ENCODE measurements around the gene MAP2K2.
A peak's percentile ranks its signal among the peaks of the same experiment; 100 is the strongest.
"Not testable (repeated sequence)": the region's sequence is repeated elsewhere in the genome, so short reads cannot be mapped to it uniquely, and the experiment has no call there.

The MAP2K2 gene

GRCh38 chr19:4130744-4131438 lies 7.0 kb upstream of the MAP2K2 start:
- DNase-seq, result peak; percentile 3

DNA sequence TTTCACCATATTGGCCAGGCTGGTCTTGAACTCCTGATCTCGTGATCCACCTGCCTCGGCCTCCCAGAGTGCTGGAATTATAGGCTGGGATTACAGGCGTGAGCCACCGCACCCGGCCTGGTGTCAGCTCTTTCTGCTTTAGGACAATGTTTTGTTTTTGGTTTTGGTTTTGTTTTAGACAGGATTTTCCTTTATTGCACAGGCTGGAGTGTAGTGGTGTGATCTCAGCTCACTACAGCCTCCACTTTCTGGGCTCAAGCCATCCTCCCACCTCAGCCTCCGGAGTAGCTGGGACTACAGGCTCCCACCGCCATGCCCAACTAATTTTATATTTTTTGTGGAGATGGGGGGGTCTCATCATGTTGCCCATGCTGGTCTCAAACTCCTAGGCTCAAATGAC lies 5.1 kb upstream of the MAP2K2 start:
- not testable (repeated sequence) for DNase-seq

- DNase-seq, result not testable (repeated sequence)
Observed at GRCh38 chr19:4127322-4127721, 3.4 kb upstream of the MAP2K2 start.

DNA sequence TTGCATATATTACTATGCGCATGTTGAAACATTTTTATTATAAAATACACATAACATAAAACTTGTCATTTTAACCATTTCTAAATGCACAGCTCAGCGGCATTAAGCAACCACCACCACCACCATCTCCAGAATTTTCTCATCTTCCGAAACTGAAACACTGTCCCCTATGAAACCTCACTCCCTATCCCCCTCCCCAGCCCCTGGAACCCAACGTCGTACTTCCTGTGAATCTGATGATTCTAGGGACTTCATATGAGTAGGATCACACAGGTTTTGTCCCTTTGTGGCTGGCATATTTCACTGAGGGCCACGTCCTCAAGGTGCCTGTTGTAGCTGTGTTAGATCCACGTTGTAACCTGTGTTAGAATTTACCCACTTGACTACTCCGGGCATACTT lies 716 bp upstream of the MAP2K2 start:
- DNase-seq, result peak; percentile 11

- no peak for DNase-seq
Observed at GRCh38 chr19:4122480-4122879, 1.4 kb downstream of the MAP2K2 start.

DNA sequence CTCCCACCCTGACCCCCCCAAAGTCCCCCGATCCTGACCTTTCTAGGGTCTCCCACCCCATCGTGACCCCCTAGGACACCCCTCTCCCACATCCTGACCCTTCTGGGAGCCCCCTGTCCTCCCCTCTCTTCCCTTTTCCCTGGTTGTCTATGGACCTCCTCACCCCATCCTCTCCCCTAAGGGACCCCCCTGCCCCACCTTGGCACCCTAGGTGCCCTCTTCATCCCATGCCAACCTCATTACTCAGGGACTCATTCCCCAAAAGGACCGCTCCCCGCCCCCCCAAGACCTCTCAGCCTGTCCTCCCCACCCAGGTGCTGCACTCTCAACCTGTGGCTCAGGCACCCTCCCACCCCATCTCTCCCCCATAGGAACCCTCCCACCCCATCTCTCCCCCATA lies 2.1 kb downstream of the MAP2K2 start:
- DNase-seq, result no peak

GRCh38 chr19:4121273-4121612 lies 2.7 kb downstream of the MAP2K2 start:
- no peak for DNase-seq

GRCh38 chr19:4120559-4121272 lies 3.2 kb downstream of the MAP2K2 start:
- no peak for DNase-seq

- DNase-seq, result no peak
Observed at GRCh38 chr19:4119763-4120162, 4.2 kb downstream of the MAP2K2 start.

DNA sequence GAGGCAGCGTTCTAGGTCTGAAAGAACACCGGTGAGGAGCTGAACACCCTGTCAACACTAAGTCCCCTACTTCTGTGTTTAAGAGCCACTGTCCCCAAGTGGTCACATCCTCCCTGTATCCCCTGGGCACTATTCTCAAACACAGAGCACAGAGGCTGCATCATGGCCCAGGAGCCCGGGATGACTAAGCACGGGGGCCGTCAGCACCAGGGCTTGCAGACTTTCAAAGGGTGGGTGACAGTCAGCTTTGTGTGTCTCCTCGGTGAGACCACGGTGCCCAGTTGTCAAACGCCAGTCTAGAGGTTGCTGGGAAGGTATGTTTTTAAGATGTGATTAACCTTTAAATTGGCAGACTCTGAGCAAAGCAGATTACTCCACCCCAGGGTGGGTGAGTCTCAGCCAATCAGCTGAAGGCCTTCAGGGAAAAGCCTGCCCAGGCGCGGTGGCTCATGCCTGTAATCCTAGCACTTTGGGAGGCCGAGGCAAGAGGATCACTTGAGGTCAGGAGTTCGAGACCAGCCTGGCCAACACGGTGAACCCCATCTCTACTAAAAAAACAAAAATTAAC lies 8.0 kb downstream of the MAP2K2 start:
- no peak for DNase-seq

DNA sequence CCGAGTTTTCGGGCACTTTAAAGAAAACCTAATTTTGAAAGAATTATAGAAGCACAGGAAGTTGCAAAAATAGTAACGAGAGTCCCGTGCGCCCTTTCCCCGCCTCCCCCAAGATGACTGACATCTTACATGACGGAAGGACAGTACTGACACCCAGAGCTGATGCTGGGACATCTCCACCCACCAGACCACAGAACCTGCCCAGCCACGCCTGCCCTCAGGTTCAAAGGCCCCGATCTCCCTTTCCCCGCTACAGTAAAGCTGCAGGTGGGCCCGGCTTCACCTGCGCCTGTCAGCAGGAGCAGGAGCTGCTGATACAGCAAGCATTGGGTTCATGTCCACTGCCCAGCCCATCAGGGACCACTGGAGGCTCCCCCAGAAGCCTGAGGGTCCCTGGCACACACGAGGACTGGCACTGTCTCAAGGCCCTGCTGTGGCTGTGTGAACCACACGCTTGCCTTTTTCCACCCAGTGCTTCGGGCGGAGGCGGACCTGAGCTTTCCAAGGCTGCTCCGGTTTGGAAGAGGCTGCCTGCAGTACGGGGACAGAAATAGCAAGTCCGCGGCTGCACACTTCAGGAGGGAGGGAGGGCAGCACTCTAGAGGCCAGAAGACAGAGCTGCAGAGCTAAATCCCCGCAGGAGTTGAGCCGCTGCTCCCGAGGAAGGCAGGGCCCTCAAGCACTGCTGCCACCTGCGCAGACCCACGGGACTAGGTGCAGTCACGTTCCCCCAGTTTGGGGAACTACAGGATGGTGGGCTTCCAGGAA lies 8.7 kb downstream of the MAP2K2 start:
- no peak for DNase-seq

DNA sequence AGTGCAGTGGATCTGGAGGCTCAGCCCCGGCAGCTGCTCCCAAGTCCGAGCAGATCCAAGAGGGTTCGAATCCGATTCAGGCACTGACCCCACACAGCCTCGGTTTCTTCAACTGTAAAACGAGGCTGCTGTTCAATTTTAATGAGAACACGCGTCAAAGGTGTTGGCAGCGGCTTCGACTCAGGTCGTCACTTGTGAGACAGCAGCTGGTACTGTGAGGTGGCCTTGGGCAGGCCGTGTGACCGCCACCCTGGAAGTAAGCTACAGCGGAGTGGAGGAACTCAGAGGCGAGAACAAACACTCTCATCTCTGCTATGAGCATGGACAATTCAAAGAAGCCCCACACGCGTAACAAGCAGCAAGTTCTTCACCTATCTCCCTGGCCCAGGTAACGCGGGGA lies 9.7 kb downstream of the MAP2K2 start:
- no peak for DNase-seq

- no peak for DNase-seq
Observed at GRCh38 chr19:4113398-4114088, 10.4 kb downstream of the MAP2K2 start.

DNA sequence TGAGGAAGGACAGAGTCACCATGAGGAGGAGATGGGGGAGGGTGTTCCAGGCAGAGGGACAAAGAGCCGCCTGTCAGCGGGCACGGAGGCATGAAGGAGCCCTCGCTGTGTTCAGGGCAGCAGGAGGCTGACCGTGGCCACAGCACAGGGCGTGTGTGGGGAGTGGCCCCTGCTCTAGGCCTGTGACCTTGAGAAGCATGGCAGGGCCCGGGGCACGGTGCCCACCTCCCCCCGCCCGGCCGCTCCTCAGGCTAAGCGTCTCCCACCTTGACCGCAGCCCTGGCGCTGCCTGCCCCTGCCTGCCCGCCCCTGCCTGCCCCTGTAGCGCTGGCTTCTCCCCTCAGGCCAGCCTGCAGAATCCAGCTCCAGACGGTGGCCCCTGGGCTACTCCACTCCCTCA lies 11.6 kb downstream of the MAP2K2 start:
- DNase-seq, result no peak

GRCh38 chr19:4109626-4109945 lies 14.3 kb downstream of the MAP2K2 start:
- no peak for DNase-seq

DNA sequence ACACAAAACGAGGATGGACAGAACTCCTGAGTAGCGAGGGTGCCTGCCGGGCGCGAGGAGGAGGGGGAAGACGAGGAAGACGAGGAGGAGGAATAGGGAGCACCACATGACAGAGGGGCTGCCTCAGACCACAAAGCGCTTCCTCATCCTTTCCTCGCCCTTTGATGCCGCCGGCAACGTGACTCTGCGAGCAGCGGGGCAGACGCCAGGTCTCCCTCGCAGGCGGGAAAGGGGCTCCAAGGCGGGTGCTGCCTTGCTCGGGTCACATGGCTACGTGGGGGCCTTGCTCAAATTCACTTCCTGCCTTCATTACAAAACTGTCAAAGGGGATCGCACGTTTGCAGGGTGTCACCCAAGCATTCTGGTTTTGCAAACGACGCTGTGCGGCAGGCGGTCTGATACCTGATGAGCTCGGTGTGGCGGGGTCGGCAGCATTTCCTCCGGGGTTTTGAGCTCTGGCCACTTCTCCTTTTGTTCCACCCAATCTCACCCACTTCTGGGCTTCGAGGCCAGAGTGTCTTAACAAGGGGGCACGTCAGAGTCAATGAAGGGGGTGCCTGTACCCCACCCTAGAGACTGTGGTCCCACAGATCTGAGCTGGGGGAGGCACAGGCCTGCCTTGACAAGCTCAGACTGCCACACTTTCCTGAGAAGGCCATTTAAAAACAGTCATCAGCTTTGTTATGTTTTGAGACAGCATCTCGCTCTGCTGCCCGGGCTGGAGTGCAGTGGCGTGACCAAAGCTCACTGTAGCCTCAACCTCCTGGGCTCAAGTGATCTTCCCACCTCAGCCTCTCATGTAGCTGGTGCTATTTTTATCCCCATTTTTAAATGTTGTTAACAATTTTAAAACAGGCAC lies 14.9 kb downstream of the MAP2K2 start:
- no peak for DNase-seq

DNA sequence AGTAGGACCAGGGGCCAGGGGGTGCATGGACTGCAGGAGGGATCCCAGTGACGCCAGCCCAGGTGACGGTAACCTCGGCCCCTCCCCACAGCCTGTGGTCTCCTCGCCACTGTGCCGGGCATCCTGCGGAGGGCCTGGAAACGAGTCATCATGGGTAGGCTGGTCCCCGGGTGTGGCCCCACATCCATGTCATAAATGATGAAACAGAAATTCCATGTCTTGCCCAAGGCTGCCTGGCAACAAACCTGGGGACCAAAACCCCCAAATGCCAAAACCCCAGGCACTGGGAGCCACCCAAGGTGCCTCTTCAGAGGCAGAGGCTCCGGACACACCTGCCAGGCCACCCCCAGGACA lies 20.9 kb downstream of the MAP2K2 start:
- no peak for DNase-seq

GRCh38 chr19:4102339-4103079 lies 21.4 kb downstream of the MAP2K2 start:
- no peak for DNase-seq

DNA sequence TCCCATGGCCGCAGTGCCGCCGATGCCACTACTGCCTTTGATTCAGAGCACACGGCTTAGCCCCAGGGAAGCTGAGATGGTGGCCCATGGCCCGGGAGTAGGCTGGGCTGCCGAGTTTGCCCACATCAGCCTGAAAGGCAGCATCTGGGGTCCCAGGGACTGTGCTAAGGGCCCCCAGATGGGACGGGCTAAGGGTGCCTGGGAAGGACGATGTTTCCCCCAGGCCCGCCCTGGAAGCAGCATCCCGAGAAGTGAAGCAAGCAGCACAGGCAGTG lies 22.5 kb downstream of the MAP2K2 start:
- no peak for DNase-seq

DNA sequence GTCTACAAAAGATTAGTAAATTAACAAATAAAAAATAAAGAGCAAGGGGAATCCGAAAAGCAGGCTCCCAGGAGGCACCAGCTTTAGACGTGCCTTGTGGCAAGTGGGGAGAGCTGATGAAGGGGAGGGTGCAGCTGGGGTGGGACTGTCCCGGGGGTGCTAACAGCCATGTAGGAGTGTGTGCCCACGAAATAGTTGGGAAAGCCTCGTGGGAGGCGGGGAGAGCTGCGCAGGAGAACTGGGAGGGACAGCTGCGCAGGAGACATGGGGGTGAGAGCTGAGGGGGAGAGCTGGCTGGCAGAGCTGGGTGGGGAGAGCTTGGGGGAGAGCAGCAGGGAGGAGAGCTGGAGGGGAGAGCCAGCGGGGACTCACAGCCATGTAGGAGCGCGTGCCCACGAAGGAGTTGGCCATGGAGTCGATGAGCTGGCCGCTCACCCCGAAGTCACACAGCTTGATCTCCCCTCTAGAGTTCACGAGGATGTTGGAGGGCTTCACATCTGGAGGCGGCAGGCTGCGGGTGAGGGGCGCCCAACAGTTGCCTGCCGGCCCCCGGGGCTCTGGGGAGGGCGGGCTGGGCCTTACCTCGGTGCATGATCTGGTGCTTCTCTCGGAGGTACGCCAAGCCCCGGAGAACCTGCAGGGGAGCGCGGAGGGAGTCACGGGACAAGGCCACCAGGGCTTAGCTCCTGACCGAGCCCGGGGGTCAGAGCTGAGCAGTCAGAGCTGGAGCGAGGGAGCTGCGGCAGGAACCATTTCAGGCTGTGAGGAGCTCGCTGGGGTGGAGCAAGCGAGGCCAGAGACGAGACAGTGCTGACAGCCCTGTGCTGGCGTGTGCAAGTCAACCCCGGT lies 23.1 kb downstream of the MAP2K2 start:
- no peak for DNase-seq

Measured in eye (tissue), 1 donor.